ENCODE results near the gene SALL4.
"Not testable (repeated sequence)": the region's sequence is repeated elsewhere in the genome, so short reads cannot be mapped to it uniquely, and the experiment has no call there.

Gene SALL4

DNA sequence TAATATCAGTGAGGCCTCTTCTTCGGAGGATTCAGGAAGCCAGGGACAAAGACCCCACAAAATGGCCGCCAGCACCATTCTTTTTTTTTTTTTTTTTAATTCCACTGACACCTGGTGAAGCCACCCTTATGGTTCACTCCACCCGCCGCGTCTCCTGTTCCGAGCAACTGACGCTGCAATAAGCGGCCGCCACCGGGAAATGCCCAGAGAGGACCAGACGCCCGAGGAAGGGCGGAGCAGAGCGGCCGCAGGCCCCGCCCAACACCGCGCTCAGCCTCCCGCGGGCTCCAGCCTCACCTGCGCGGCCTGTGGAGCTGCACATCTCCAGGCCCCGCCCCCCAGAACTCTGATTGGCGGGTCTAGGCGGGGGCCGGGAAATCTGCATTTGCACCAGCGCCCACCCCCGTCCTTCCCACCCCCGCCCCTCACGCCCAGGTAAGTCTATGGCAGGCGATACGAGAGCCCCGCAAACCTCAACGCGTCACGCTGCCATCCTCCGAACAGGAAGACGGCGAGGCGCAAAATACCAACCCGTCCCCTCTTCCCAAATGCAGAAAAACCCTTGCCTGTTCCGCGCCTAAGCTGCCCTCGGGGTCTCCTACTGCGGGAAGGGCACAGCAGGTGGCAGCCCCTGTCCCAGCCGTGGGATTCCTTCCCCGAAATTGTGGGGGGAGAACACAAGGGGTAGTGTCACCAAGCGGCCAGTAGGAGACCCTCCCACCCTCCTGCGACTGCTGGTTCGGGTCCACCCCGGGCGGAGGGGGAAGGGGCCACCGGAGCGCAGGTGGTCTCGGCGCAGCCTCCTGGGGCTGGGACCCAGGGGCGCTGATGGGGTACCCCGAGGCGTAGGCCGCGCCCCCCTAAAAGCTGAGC lies 35.1 kb downstream of the SALL4 start:
- DNase-seq (ENCODE audit: low read depth in 3 of 3): peak; percentile 20 to 32 (median 21)

GRCh38 chr20:51765381-51765780 lies 36.9 kb downstream of the SALL4 start:
- DNase-seq (ENCODE audit: low read depth in 3 of 3): not testable (repeated sequence)

- DNase-seq (ENCODE audit: low read depth in 3 of 3): no peak
Observed at GRCh38 chr20:51763965-51764602, 38.2 kb downstream of the SALL4 start.

DNA sequence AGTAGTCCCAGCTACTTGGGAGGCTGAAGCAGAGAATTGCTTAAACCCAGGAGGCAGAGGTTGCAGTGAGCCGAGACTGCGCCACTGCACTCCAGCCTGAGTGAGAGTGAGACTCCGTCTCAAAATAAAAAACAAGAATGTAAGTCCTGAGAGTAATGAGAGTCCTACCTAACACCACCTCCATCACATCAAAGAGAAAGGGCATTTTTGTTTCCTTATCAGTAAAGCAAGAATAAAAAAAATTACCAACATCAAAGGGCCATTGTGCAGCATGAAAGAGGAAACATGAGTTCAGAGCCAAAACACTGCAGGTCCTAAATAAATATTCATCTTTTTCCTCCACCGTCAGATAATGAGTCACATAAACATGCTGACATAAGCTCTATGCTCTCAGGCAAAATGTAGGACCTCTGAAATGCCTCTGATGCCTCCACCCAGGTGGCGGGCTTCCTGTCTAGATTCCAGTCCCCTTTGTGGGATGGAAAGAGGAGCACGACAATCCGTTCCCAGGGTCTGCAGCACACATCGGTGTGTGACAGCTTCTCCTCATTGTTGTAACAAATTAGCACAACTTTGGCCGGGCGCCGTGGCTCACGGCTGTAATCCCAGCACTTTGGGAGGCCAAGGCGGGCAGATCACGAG lies 41.3 kb downstream of the SALL4 start:
- no peak for DNase-seq (ENCODE audit: low read depth in 3 of 3)

DNA sequence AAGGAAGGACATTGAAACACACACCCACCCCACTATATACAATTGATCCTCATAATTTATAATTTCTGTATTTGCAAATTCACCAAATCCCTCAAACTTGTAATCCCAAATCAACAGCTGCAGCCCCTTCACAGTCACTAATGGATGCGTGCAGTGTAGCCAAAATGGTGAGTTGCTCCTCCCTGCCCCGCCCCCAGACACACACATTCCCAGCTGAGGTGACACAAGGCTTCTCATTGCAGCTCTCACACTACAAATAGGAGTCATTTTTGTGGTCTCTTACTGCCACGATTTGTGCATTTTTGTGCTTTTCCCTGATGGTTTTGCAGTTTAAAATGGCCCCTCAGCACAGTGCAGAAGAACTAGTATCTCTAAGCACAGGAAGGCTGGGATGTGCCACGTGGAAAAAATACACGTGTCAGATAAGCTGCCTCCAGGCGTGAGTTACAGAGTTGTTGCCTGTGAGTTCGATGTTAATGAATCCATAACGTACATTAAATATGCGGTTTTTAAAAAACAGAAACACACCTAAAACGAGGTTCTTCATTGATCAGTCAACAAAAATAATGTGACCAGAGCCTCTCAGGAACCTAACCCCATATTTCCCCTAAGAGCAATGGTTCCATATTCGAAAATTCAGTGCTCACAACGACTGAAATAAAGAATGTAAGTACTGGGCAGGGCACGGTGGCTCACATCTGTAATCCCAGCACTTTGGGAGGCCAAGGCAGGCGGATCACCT lies 42.4 kb downstream of the SALL4 start:
- no peak for DNase-seq (ENCODE audit: low read depth in 3 of 3)

DNA sequence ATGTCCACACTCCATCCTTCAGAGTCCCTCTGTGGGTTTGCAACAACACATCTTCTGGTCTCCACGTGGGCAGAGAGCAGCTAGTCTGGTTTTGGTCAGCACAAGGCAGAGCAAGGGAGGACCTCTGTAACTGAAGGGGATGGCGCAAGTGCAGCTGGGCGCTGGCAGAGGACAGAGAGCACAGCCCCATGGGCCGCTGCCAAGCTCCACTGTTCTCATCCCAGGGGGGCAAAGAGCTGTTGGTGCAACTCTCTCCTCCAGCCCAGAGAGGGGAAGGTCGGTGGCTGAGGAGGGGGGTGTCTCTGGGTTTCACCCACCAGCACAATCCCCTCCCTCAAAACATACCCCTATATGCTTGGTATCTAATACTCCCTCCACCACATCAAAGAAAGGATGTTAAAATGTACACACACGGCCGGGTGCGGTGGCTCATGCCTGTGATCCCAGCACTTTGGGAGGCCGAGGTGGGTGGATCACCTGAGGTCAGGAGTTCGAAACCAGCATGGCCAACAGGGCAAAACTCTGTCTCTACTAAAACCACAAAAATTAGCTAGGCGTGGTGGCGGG lies 43.3 kb downstream of the SALL4 start:
- DNase-seq (ENCODE audit: low read depth in 3 of 3): no peak

GRCh38 chr20:51757226-51757625 lies 45.1 kb downstream of the SALL4 start:
- no peak for DNase-seq (ENCODE audit: low read depth in 3 of 3)

GRCh38 chr20:51756653-51757052 lies 45.7 kb downstream of the SALL4 start:
- no peak for DNase-seq (ENCODE audit: low read depth in 3 of 3)

DNA sequence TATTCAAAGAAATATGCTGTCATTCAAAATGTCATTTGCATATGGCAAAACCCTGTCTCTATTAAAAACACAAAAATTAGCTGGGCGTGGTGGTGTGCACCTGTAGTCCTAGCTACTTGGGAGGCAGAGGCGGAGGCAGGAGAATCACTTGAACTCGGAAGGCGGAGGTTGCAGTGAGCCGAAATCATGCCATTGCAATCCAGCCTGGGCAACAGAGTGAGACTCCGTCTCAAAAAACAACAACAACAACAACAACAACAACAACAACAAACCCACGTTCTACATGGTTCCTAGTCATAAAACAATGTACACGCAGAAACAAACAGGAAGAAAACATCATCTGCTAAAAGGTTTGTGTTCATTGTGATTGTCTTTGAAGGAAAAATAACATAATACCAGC lies 49.1 kb downstream of the SALL4 start:
- DNase-seq (ENCODE audit: low read depth in 3 of 3): not testable (repeated sequence)

DNA sequence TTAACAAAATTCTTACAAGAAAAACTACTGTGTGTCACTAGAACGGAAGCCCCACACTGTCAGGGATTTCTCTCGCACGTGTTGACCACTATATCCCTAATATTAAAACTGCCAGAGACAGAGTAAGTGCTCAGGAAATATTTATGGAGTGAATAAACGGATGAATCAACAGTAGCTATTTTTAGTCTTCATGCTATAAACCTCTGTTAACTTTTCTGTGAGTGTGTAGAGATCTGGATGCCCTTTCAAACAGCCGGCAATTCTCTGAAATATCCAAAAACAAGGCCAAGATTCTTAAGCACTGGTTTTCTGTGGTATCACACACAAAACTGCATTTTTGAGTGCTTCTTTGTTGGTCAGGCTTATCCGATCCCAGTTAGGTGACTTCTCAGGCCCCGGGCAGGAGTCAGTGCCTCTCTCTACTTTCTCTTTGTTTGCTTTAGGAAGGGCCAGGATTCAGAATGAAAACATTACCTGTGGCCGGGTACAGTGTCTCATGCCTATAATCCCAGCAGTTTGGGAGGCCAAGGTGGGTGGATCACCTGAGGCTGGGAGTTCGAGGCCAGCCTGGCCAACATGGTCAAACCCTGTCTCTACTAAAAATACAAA lies 49.9 kb downstream of the SALL4 start:
- DNase-seq (ENCODE audit: low read depth in 3 of 3): no peak

GRCh38 chr20:51750770-51751388 lies 51.4 kb downstream of the SALL4 start:
- DNase-seq (ENCODE audit: low read depth in 3 of 3): no peak

GRCh38 chr20:51750037-51750769 lies 52.1 kb downstream of the SALL4 start:
- DNase-seq (ENCODE audit: low read depth in 3 of 3): peak; percentile 13 to 17 (median 13)

DNA sequence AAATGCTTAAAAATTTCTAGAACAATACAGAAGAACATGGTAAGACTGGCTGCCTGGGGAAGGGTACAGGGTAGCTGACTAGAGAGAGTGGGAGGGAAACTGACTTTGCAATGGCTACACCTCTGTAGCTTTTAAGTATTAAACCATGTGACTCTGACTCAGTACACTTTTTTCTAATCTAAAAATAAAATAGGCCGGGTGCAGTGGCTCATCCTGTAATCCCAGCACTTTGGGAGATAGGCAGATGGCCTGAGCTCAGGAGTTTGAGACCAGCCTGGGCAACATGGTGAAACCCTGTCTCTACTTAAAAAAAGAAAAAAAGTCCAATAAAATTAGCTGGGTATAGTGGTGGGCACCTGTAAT lies 52.7 kb downstream of the SALL4 start:
- no peak for DNase-seq (ENCODE audit: low read depth in 3 of 3)

DNA sequence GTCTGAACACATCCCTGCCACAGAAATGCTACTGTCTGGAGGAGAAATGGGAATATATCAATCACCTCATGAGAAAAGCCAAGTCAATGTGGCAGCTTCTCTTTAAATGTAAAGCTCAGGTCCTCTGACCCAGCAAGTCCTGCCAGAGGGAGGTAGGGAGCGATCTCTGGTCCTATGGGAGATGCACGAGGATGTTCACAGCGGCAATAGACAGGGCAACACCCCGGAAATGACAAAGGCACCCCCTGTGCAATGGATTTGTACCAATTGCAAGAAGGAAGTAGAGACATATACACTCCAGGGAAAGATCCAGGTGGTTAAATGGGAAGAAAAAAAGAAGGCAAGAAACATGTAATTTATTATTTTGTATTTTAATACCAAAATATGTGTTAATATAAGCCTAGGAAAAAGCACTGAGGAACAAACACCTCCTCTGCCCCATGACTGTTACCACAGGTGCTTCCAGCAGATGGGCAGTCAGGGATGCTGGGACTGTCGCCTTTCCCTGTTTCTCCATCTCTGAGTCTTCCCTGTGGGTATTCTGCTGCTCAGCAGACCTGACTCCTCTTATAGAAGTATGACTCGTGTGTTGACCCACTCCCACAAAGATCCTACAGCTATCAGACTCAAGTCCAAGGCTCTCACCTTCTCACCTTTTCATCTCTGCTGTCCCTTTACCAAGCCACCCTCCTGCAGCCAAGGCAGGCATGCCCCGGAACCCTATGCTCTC lies 55.0 kb downstream of the SALL4 start:
- no peak for DNase-seq (ENCODE audit: low read depth in 3 of 3)

DNA sequence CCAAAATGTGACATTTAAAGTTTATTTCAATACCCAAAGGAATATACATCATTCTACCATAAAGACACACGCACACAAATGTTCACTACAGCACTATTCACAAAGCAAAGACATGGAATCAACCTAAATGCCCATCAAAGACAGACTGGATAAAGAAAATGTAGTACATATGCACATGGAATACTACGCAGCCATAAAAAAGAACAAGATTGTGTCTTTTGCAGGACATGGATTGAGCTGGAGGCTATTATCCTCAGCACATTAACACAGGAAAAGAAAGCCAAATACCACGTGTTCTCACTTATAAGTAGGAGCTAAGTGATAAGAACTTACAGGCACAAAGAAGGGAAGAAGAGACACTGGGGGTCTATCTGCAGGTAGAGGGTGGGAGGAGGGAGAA lies 56.5 kb downstream of the SALL4 start:
- DNase-seq (ENCODE audit: low read depth in 3 of 3): no peak

DNA sequence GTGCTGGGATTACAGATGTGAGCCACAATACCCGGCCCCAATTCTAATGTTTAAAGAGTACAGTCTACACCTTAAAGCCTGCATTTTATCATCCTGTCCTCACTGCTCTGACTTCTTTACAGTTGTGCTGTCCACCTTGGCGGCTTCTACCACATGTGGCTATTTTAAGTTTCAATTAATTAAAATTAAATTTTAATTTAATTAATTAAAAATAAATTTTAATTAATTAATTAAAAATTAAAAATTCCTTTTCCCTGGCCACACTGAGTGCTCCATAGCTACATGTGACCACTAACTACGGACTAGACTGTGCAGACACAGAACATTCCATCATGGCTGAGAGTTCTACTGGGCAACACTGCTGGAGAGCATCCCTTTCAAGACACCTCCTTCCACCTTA lies 61.5 kb downstream of the SALL4 start:
- no peak for DNase-seq (ENCODE audit: low read depth in 3 of 3)

DNA sequence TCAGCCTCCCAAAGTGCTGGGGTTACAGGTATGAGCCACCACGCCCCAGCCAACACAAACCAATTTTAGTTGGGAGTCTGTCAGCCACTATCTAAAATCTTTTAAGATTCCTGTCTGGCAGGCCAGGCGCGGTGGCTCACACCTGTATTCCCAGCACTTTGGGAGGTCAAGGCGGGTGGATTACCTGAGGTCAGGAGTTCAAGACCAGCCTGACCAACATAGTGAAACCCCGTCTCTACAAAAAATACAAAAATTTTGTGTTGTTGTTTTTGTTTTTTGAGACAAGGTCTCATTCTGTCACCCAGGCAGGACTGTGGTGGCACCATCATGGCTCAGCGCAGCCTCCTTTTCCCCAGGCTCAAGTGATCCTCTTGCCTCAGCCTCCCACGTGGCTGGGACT lies 62.0 kb downstream of the SALL4 start:
- DNase-seq (ENCODE audit: low read depth in 3 of 3): not testable (repeated sequence)

DNA sequence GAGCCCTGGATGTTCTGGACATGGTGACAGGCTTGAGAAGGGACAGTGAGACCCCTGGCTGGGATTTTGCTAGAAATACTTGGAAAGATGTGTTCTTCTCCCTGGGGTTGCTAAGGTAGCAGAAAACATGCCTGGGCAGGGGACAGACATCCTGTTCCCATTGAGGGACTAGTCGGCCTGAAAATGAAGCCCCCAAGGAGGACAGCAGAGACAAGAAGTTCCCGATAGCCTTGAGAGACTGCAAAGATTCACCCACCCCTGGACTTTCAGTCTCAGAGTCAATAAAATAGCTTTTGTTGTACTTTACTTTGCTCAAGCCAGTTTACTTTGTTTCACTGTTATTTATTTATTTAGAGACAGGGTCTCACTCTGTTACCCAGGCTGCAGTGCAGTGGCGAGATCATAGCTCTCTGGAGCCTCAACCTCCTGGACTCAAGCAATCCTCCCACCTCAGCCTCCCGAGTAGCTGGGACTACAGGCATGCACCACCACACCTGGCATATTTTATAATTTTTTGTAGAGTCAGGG lies 62.5 kb downstream of the SALL4 start:
- DNase-seq (ENCODE audit: low read depth in 3 of 3): no peak

DNA sequence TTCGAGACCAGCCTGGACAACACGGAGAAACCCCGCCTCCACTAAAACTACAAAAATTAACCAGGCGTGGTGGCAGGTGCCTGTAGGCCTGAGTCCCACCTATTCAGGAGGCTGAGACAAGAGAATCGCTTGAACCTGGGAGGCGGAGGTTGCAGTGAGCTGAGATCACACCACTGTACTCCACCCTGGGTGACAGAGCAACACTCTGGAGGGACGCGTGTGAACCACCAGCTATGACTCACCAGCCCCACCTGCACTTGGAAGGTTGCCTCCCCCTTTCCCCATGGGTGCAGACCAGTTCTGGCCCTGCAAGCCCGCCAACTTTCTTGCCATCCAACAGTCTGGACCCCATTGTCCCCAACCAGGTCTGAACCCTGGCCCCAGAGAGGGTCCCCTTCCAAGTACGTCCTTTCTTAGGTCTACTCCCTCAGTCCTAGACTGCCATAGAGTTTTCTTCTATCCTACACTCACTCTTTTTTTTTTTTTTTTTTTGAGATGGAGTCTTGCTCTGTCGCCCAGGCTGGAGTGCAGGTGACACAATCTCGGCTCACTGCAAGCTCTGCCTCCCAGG lies 63.4 kb downstream of the SALL4 start:
- DNase-seq (ENCODE audit: low read depth in 3 of 3): no peak

All from stimulated activated CD4-positive, alpha-beta T cell treated with anti-CD3 and anti-CD28 coated beads, TNF-alpha, amount 100 ng/mL, for 48 hours (primary cell).